Amniotic epithelial cell (primary cell): ENCODE measurements around the gene ANAPC5.
"Not testable (repeated sequence)": the region's sequence is repeated elsewhere in the genome, so short reads cannot be mapped to it uniquely, and the experiment has no call there.

ENCODE experiments used
- DNase-seq: peaks from one replicate; pipeline ENCODE4 v3.0.0-alpha.2; 2010; ENCODE audit warnings: low read depth

Gene ANAPC5

DNA sequence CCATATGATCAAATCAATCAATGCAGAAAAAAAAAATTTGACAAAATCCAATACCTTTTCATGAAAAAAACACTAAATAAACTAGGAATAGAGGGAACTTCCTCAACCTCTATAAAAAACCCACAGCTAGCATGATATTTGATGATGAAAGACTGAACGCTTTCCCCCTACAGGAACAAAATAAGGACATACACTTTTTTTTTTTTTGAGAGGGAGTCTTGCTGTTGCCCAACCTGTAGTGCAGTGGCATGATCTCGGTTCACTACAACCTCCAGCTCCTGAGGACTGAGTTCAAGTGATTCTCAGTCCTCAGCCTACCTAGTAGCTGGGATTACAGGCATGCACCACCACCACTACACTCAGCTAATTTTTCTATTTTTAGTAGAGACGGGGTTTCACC lies 37.8 kb downstream of the ANAPC5 start:
- DNase-seq: no peak

- DNase-seq: not testable (repeated sequence)
Observed at GRCh38 chr12:121310231-121310630, 42.0 kb downstream of the ANAPC5 start.

DNA sequence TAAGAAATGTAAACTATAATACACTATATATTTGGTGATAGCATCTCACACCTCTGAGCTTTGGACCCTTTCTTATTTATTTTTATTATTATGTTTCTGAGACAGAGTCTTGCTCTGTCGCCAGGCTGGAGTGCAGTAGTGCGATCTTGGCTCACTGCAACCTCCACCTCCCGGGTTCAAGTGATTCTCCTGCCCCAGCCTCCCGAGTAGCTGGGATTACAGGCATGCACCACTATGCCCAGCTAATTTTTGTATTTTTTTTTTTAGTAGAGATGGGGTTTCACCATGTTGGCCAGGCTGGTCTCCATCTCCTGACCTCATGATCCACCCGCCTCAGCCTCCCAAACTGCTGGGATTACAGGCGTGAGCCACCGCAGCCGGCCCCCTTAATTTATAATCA lies 44.8 kb downstream of the ANAPC5 start:
- DNase-seq: not testable (repeated sequence)

DNA sequence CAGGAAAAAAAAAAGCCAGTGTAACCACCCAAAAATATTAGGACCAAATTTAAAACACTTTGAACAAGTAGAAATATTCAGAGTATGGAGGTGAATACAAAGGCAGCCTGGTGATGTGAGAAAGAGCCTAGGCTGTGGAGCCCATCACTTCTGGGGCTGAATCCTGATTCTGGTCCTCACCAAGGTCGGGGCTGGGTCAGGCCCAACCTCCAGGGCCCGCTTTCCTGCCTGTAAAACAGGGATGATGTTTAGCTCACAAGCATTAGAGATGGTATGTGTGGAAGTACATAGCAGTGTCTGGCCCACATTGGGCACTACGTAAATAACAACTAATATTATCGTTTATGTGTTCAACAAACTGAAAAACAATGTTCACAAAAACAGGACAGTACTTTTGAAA lies 47.9 kb downstream of the ANAPC5 start:
- no peak for DNase-seq

DNA sequence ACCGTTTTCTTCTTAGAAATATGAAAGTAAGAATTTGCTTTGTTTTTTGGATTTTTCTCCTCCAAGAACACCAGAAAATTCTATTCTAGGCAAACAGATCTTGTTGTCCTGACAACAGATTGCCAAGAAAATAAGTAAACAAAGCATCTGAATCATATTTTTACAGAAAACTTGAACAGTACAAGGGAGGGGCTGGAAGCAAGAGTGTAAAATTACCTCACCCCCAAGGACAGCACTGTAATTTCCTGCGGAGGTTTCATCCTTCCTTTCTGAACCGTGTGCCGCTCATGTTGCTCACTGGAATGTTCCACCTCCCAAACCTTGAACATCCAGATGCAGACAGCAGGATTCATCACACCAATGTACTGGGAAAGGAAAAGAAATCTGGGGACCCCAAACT lies 50.3 kb downstream of the ANAPC5 start:
- DNase-seq: peak; percentile 28

- DNase-seq: no peak
Observed at GRCh38 chr12:121300083-121300819, 52.0 kb downstream of the ANAPC5 start.

DNA sequence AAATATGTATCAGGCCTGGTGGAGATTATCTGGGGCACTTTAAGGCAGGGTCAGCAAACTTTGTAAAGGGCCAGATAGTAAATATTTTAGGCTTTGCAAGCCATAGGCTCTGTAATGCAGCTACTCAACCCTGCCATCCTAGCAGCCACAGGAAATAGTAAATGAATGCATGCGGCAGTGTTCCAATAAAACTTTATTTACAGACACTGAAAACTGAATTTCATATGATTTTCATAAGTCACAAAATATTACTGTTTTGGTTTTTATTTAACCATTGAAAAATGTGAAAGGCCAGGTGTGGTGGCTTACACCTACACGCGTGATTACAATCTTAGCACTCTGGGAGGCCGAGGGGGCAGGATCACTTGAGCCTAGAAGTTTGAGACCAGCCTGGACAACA lies 52.5 kb downstream of the ANAPC5 start:
- no peak for DNase-seq

GRCh38 chr12:121298411-121298810 lies 53.8 kb downstream of the ANAPC5 start:
- DNase-seq: not testable (repeated sequence)

- peak; percentile 25 for DNase-seq
Observed at GRCh38 chr12:121297435-121297991, 54.7 kb downstream of the ANAPC5 start.

GRCh38 chr12:121296618-121297434 lies 55.4 kb downstream of the ANAPC5 start, which contains the start of gene CAMKK2:
CAMKK2 (minus strand) TSS chr12:121296709; CDS start chr12:121274526, 22,183 bp downstream.
- peak; percentile 62 for DNase-seq

DNA sequence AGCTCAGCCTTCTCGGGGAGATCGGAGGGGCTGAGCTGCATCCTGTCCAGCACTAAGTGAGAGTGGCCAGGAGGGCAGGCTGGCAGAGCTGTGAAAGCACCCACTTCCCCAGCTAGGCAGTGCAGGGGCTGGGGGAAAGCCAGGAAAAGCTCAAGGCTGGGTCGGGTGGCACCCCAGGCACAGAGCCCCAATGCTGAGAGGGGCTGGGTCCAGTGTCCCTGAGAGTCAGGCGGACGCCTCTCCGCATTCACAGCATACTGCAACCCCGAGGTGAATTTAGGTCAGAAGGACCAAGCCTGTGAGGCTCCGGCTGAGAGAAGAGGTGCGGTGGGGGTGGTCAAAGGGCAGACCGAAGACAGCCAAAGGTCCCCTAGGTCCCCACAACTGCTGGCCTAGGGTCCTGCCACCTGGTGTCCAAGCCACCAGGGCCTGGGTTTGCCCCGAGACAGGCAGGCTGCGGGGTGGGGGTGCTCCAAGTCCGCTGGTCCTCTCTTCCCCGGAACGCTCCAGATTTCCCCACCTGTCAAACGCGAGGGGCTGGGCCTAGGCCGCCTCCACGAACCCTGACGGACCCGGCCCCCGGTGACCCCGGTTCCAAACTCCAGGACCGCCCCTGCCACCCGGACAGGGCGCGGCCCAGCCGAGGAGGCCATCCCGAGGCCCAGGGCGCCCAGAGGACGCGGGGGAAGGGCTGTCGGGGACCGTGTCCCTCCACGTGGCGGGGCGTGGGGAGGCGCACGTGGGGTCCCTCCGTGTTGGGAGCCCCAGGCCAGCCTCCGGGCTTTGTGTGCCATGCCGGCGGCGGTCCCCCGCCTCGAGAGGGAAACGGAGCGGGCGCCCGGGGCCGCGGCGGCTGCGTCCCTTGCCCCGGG lies 56.2 kb downstream of the ANAPC5 start:
- DNase-seq: no peak

DNA sequence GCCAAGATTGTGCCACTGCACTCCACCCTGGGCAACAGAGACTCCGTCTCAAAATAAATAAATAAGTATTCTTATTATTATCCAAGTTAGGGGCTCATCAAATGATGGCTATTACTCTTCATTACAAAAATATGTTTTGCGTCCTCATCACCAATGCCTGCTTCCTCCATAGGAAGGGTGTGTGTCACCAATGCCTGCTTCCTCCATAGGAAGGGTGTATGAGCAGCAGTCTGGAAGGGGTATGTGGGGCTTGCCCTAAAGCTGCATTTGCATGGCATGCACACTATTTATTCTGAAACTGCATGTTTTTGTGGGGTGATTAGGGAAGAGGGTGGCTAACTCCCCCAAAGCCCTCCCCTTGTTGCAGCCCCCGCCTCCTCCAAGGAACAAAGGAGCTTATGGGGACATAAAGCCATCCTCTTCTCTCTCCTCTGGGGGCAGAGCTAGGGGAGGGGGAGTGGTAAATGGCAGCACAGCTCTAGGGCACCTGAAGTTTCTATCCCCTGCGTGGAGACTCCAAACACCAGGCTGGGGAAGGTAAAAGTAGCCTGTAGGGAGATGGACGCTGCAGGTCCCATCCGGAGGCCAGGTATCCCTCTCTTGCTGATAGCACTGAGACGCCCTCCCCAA lies 57.0 kb downstream of the ANAPC5 start:
- no peak for DNase-seq

DNA sequence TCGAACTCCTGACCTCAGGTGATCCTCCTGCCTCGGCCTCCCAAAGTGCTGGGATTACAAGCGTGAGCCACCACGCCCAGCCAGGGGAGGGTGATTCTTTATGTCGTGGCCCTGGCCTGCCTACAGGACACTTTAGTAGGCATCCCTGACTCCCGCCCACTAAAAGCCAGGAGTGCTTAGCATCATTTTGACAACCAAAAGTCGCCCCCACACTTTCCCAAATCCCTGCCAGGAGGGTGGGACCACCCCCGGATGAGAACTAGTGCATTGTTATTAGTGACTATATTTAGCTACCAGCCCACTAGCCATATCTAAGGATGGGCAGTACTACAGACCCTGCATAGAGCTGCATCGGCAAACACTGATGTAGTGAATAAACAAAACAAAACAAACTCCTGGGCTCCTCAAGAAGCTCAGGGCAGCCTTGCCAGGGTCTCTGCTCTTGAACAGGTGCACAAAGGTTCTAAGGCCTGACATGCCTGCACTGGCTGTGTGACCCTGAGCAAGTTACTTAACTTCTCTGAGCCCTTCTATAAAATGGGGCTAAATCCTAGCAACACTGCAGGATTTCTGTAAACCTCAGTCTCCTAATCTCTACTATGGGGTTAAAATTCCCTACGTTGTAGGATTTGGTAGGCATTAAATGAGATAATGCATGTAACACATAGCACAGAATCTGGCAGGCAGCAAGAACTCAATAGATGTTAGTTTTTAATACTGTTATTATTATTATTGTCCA lies 57.9 kb downstream of the ANAPC5 start:
- DNase-seq: no peak

DNA sequence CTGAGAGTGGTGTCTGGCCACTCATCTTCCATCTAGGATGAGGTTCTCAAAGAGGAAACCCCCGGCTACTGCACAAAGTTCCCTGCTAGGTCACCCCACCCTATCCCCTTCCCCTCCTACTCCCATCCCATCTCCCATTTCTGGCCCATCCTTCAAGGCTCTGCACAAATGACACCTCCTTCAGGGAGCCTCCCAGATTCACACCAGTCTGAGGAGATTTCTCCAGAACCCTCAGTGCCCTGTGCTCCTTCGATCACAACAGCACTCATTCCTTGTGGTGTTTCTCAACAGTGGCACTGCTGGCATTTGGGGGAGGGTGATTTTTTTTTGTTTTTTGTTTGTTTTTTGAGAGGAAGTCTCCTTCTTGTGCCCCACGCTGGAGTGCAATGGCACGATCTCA lies 58.6 kb downstream of the ANAPC5 start:
- DNase-seq: no peak

DNA sequence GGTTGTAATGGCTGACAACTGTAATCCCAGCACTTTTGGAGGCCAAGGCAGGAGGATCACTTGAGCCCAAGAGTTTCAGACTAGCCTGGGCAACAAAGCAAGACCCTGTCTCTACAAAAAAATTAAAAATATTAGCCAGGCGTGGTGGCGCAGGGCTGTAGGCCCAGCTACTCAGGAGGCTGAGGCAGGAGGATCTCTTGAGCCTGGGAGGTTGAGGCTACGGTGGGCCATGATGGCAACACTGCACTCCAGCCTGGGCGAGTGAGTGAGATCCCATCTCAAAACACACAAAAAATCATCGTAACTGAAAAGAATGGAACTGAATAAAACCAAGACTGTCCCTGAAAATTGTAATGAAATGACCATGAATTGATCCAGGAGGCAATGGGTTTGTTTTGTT lies 61.8 kb downstream of the ANAPC5 start:
- DNase-seq: no peak

- no peak for DNase-seq
Observed at GRCh38 chr12:121289962-121290361, 62.2 kb downstream of the ANAPC5 start.

DNA sequence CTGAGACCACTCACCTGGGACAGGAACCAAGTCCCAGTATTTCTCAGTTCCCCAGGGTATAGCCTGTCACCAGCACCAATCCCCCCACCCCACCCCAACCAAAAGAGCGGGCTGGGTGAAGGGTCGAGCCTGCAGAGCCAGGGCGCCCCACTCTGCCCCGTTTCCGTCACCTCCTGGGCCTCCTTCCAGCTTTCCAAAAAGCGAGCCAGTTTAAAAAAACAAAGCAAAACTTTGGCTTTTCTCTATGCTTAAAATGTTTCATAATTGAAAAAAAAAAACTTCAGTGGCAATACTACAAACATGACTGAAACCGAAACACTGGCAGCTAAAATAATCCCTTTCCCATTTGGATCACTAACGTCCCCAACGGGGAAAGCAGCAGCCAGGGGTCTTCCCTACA lies 63.2 kb downstream of the ANAPC5 start:
- DNase-seq: no peak

- DNase-seq: no peak
Observed at GRCh38 chr12:121288158-121288845, 63.9 kb downstream of the ANAPC5 start.

GRCh38 chr12:121287267-121287954 lies 64.8 kb downstream of the ANAPC5 start:
- peak; percentile 63 for DNase-seq

DNA sequence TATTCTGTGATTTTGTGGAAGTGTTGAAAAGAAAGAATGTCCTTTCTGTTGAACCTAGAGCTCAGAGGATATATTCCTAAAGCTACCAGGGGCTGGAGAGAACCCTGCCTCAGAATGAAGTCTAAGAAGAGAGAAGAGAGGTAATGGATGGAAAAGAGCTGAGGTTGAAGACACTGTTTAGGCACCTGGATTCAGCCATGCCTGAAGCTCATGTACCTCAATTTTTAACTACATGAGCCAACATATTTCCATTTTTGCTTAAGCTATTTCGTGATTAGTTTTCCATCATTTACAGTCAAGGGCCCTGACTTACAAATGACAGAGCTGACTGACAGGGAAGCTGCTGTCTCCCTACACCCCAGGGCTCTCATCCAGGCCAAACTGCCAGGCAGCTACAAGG lies 66.4 kb downstream of the ANAPC5 start:
- no peak for DNase-seq
